Measurements from ENCODE around the gene TCEA3.

The TCEA3 gene

GRCh38 chr1:23362218-23362713 is 62.3 kb downstream of the TCEA3 start:
- no peak for DNase-seq (ENCODE audit: extremely low read depth, low read depth)

GRCh38 chr1:23358310-23358875 is 66.2 kb downstream of the TCEA3 start:
- no peak for DNase-seq (ENCODE audit: extremely low read depth, low read depth)
- TF ChIP-seq CTCF (IDR thresholded peaks at IDR 0.05; ENCODE audit: low read depth, low read length): no peak

More at GRCh38 chr1:23362218-23362713, 62.3 kb downstream of the TCEA3 start:
- TF ChIP-seq CTCF (IDR thresholded peaks at IDR 0.05; ENCODE audit: low read depth, low read length): no peak

GRCh38 chr1:23357138-23357908 is 67.2 kb downstream of the TCEA3 start:
- no peak for TF ChIP-seq CTCF (IDR thresholded peaks at IDR 0.05; ENCODE audit: low read depth, low read length)
- no peak for DNase-seq (ENCODE audit: extremely low read depth, low read depth)

GRCh38 chr1:23356471-23357137 is 67.9 kb downstream of the TCEA3 start:
- no peak for TF ChIP-seq CTCF (IDR thresholded peaks at IDR 0.05; ENCODE audit: low read depth, low read length)
- DNase-seq (ENCODE audit: extremely low read depth, low read depth): no peak

- no peak for DNase-seq (ENCODE audit: extremely low read depth, low read depth)
- no peak for TF ChIP-seq CTCF (IDR thresholded peaks at IDR 0.05; ENCODE audit: low read depth, low read length)
Observed at GRCh38 chr1:23354245-23354644, 70.3 kb downstream of the TCEA3 start.

GRCh38 chr1:23352096-23352695 is 72.4 kb downstream of the TCEA3 start:
- no peak for TF ChIP-seq CTCF (IDR thresholded peaks at IDR 0.05; ENCODE audit: low read depth, low read length)
- no peak for DNase-seq (ENCODE audit: extremely low read depth, low read depth)
